ENCODE measurements around the gene ARHGEF28. TPM values are rescaled to one million over a fixed set of nuclear protein-coding genes. Genes with fewer than 3 reads are reported as not detected.

The ARHGEF28 gene
- total and polyA plus RNA-seq, 2 experiments from 2014 or later = 3.5 to 11.2 TPM

DNA sequence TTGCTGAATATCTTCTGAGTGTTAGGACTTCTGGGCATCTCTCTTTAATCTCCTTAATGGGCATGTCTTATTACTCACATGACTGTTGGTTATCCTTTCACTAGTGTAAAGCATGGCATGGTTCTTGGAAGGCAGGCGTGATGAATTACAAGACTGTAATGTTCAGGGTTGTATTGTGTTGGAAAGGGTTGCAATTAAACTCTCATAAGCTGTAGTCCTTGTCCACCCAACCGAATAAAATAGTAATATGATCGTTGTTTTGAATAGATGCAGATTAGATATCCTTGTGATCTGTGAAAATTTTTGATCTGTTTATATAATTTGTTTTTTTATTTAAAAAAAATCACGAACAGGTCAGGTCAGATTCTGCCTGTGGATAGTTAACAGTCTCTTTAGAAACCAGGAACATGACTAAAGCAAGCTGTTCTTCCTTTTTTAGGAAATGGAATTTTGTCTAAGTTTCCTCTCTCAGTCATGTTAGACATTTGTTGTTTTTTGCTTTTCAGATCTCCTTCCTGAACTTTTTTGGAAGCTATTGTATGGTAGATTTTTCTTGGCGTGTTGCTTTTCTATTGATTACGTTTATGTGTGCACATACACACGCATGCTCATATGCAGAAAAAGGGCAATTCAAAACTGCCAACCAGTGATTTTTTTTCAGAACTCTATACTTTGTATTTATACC, 121.8 kb downstream of the ARHGEF28 start:
- no peak overlapping the region for H2AFZ ChIP-seq
- H3K4me1 ChIP-seq (ENCODE audit: insufficient read depth) = no peaks in the 10 kb centered on the region
- no peaks in the 10 kb centered on the region for H3K9me3 ChIP-seq (ENCODE audit: low read depth)
- TF ChIP-seq CTCF (IDR thresholded peaks at IDR 0.05; ENCODE audit: poor library complexity) (no peak), EZH2 (IDR thresholded peaks at IDR 0.05; ENCODE audit: borderline replicate concordance) (no peak), EZH2phosphoT487 (IDR thresholded peaks at IDR 0.05; ENCODE audit: low read depth, severe bottlenecking, unreplicated experiment) (no peak)
- DNase-seq (ENCODE audit: low spot score) = no peak
- H3K9me2 ChIP-seq (replicated peaks; ENCODE audit: insufficient read depth) = no peaks in the 10 kb centered on the region
- H3K27ac ChIP-seq = no peak overlapping the region
- WGBS (ENCODE audit: low lambda C conversion rate, missing lambda C conversion rate) = 93% methylated on average over 7 of the region's 7 CpGs
- H3K36me3 ChIP-seq (replicated peaks; ENCODE audit: insufficient read depth, low read depth) = no peaks in the 10 kb centered on the region
- no peaks in the 10 kb centered on the region for H4K20me1 ChIP-seq (ENCODE audit: insufficient read depth, poor library complexity, severe bottlenecking)
- no peak overlapping the region for H3K4me3 ChIP-seq
- no peaks in the 10 kb centered on the region for H3K79me2 ChIP-seq
- no peaks in the 10 kb centered on the region for H3K27me3 ChIP-seq
- H3K4me2 ChIP-seq = no peak overlapping the region

GRCh38 chr5:73748510-73749400, 122.8 kb downstream of the ARHGEF28 start:
- DNase-seq (ENCODE audit: low spot score) = no peak
- no peak overlapping the region for H3K27ac ChIP-seq
- no peak overlapping the region for H3K4me2 ChIP-seq
- WGBS (ENCODE audit: low lambda C conversion rate, missing lambda C conversion rate) = 81% methylated on average over 11 of the region's 11 CpGs
- no peaks in the 10 kb centered on the region for H3K27me3 ChIP-seq
- H3K4me1 ChIP-seq (ENCODE audit: insufficient read depth) = no peaks in the 10 kb centered on the region
- no peak overlapping the region for H2AFZ ChIP-seq
- H3K9me2 ChIP-seq (replicated peaks; ENCODE audit: insufficient read depth) = no peaks in the 10 kb centered on the region
- no peaks in the 10 kb centered on the region for H3K36me3 ChIP-seq (replicated peaks; ENCODE audit: insufficient read depth, low read depth)
- TF ChIP-seq EZH2phosphoT487 (IDR thresholded peaks at IDR 0.05; ENCODE audit: low read depth, severe bottlenecking, unreplicated experiment) (no peak), EZH2 (IDR thresholded peaks at IDR 0.05; ENCODE audit: borderline replicate concordance) (no peak), CTCF (IDR thresholded peaks at IDR 0.05; ENCODE audit: poor library complexity) (no peak)
- no peaks in the 10 kb centered on the region for H4K20me1 ChIP-seq (ENCODE audit: insufficient read depth, poor library complexity, severe bottlenecking)
- H3K4me3 ChIP-seq = no peak overlapping the region
- no peaks in the 10 kb centered on the region for H3K9me3 ChIP-seq (ENCODE audit: low read depth)
- H3K79me2 ChIP-seq = no peaks in the 10 kb centered on the region

DNA sequence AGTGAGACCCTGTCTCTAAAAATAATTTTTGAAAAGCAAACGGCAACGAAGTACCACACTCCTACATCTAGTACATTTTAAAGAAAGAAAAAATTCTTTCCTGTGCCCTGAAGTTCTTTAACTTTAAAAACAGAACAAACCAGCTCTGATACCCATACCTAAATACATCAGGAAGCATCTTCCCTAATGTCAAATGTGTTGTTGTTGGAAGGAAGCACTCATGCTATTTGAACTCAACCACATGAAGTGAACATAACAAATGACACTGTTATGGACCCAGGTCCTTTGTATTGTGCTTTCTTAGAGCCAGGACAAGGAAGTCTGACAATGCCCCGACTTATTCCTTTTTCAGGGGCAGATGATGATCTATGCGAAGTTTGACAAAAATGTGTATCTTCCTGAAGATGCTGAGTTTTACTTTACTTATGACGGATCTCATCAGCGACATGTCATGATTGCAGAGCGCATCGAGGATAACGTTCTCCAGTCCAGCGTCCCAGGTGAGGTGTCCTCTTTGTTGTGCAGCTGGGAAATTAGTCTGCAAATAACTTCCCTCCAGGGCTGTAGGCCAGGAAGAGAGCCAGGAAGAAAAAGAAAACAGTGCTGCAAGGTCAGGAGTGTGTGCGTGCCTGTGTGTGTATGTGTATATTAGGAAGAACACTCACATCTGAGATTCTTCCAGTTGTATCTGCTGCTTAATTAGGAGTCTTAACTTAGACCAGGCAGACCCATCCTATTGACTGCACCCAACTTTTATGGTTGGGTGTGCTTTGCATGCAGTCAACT, 123.7 kb downstream of the ARHGEF28 start:
- TF ChIP-seq EZH2 (IDR thresholded peaks at IDR 0.05; ENCODE audit: borderline replicate concordance) (no peak), EZH2phosphoT487 (IDR thresholded peaks at IDR 0.05; ENCODE audit: low read depth, severe bottlenecking, unreplicated experiment) (no peak), CTCF (IDR thresholded peaks at IDR 0.05; ENCODE audit: poor library complexity) (no peak)
- no peak overlapping the region for H3K4me3 ChIP-seq
- WGBS (ENCODE audit: low lambda C conversion rate, missing lambda C conversion rate) = 92% methylated on average over 11 of the region's 11 CpGs
- DNase-seq (ENCODE audit: low spot score) = no peak
- H3K9me2 ChIP-seq (replicated peaks; ENCODE audit: insufficient read depth) = no peaks in the 10 kb centered on the region
- H3K27me3 ChIP-seq = no peaks in the 10 kb centered on the region
- H2AFZ ChIP-seq = no peak overlapping the region
- no peaks in the 10 kb centered on the region for H3K9me3 ChIP-seq (ENCODE audit: low read depth)
- H3K4me1 ChIP-seq (ENCODE audit: insufficient read depth) = no peaks in the 10 kb centered on the region
- H3K4me2 ChIP-seq = no peak overlapping the region
- H3K79me2 ChIP-seq = no peaks in the 10 kb centered on the region
- no peak overlapping the region for H3K27ac ChIP-seq
- H3K36me3 ChIP-seq (replicated peaks; ENCODE audit: insufficient read depth, low read depth) = no peaks in the 10 kb centered on the region
- no peaks in the 10 kb centered on the region for H4K20me1 ChIP-seq (ENCODE audit: insufficient read depth, poor library complexity, severe bottlenecking)
